HG03108 (cell line): ENCODE data around the gene ATL1.
"Not testable (repeated sequence)": the region's sequence is repeated elsewhere in the genome, so short reads cannot be mapped to it uniquely, and the experiment has no call there.

Source experiments
- ATAC-seq: cut with Tn5 transposase; IDR thresholded peaks from one replicate; pipeline ENCODE4 v1.9.1; 2021; ENCODE audit warnings: moderate library complexity; ENCODE audit not compliant: unreplicated experiment

Gene ATL1

GRCh38 chr14:50600849-50601248 lies 40.9 kb downstream of the ATL1 start:
- ATAC-seq, result no peak

GRCh38 chr14:50601394-50601793 lies 41.4 kb downstream of the ATL1 start:
- ATAC-seq, result no peak

- ATAC-seq, result no peak
These were observed 42.1 kb downstream of the ATL1 start for GRCh38 chr14:50602035-50602434.

- no peak for ATAC-seq
These were observed 43.6 kb downstream of the ATL1 start for GRCh38 chr14:50603565-50603964.

- ATAC-seq, result no peak
These were observed 45.8 kb downstream of the ATL1 start for GRCh38 chr14:50605766-50606165.

GRCh38 chr14:50606468-50606867 lies 46.5 kb downstream of the ATL1 start:
- no peak for ATAC-seq

GRCh38 chr14:50607181-50607580 lies 47.2 kb downstream of the ATL1 start:
- no peak for ATAC-seq

- ATAC-seq, result no peak
These were observed 47.8 kb downstream of the ATL1 start for GRCh38 chr14:50607761-50608160.

- no peak for ATAC-seq
These were observed 48.4 kb downstream of the ATL1 start for GRCh38 chr14:50608302-50608851.

GRCh38 chr14:50610465-50610864 lies 50.5 kb downstream of the ATL1 start:
- no peak for ATAC-seq

- no peak for ATAC-seq
These were observed 52.9 kb downstream of the ATL1 start for GRCh38 chr14:50612806-50613205.

GRCh38 chr14:50615056-50615455 lies 55.1 kb downstream of the ATL1 start:
- ATAC-seq, result no peak

GRCh38 chr14:50615552-50615951 lies 55.6 kb downstream of the ATL1 start:
- no peak for ATAC-seq

GRCh38 chr14:50616275-50616674 lies 56.3 kb downstream of the ATL1 start:
- no peak for ATAC-seq

- ATAC-seq, result peak; percentile 63
These were observed 59.7 kb downstream of the ATL1 start for GRCh38 chr14:50619569-50620141.

- no peak for ATAC-seq
These were observed 60.4 kb downstream of the ATL1 start for GRCh38 chr14:50620341-50620740.

GRCh38 chr14:50622978-50623377 lies 63.0 kb downstream of the ATL1 start:
- no peak for ATAC-seq

GRCh38 chr14:50624447-50624846 lies 64.5 kb downstream of the ATL1 start:
- no peak for ATAC-seq

- not testable (repeated sequence) for ATAC-seq
These were observed 65.0 kb downstream of the ATL1 start for GRCh38 chr14:50624947-50625346.

GRCh38 chr14:50631408-50631821 lies 71.5 kb downstream of the ATL1 start:
- ATAC-seq, result no peak

GRCh38 chr14:50633954-50634353 lies 74.0 kb downstream of the ATL1 start:
- ATAC-seq, result no peak

GRCh38 chr14:50635141-50635540 lies 75.2 kb downstream of the ATL1 start:
- ATAC-seq, result no peak

- peak; percentile 78 for ATAC-seq
These were observed 87.3 kb downstream of the ATL1 start for GRCh38 chr14:50647282-50647681.
